Embryonic facial prominence (tissue), 1 donor: ENCODE results near the gene ARHGAP26.

Experiments used
- DNase-seq: peaks from one replicate; pipeline ENCODE4 v3.0.0-alpha.2; 2016; ENCODE audit errors: extremely low spot score

ARHGAP26 gene, protein sequence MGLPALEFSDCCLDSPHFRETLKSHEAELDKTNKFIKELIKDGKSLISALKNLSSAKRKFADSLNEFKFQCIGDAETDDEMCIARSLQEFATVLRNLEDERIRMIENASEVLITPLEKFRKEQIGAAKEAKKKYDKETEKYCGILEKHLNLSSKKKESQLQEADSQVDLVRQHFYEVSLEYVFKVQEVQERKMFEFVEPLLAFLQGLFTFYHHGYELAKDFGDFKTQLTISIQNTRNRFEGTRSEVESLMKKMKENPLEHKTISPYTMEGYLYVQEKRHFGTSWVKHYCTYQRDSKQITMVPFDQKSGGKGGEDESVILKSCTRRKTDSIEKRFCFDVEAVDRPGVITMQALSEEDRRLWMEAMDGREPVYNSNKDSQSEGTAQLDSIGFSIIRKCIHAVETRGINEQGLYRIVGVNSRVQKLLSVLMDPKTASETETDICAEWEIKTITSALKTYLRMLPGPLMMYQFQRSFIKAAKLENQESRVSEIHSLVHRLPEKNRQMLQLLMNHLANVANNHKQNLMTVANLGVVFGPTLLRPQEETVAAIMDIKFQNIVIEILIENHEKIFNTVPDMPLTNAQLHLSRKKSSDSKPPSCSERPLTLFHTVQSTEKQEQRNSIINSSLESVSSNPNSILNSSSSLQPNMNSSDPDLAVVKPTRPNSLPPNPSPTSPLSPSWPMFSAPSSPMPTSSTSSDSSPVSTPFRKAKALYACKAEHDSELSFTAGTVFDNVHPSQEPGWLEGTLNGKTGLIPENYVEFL

DNA sequence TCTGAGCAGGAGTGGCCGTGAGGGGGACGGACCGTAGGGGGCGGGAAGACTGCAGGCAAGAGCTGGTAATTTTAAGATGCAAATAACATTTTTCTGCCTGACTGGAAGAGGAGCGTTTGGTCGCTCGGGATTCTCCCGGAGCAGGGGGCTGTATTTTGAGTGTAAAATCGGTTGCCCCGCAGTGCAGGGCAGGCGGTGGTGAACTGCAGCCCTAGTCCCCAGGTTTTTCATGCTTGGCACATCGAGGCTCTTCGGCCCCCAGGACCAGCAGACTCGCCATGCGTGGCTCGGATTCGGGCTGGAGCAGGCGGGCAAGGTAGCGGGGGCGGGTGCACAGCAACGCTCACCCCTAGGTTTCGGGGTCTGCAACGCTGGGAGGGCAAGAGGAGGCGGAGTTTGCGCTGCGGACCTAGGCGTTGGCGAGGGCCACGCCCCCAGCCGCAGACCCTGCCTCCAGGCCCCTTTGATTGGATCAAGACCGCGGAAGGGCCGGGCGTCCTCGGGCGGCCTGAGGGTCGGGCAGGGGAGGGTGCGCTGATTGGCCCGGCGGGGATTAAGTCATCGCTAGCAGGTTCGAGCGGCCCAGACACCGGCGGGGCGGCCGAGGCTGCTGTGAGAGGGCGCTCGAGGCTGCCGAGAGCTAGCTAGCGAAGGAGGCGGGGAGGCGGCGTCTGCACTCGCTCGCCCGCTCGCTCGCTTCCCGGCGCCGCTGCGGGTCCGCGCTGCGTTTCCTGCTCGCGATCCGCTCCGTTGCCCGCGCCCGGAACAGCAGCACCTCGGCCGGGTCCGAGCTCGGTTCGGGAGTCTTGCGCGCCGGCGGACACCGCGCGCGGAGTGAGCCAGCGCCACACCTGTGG lies at the start of gene ARHGAP26:
Gene ARHGAP26 (plus strand): TSS at position 585 of the 857 bp plus-strand sequence. CDS start 385 bp downstream, outside the sequence.
- DNase-seq, result peak; percentile 85

DNA sequence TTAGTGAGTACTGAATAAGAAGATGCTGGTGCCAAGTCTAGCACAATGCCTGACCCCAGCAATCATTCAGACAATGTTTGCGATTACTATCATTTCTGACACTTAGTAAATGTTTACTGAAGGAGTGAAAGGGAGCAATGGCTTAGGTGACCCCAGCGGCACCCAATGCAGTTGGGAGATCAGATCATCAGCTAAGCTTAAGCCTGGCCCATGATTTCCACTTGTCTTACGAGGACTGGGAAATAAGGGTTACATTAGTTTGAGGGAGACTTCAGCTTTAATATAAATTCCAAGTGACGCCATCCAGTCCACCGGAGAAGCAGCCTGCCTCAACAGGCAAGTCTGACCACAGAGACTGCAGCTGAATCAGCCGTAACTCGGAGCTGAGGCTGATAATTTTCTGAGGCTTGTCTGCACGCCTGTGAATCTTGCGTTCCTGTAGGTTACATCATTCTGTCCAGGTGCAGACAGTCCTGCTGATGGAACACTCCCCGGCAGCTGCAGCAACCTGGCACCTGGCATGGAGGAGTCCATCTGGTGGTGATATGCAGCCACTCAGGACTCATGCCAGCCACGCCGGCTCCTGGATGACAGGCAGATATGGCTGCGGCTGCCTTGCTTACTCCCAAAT lies 49.4 kb upstream of the ARHGAP26 start:
- no peak for DNase-seq

DNA sequence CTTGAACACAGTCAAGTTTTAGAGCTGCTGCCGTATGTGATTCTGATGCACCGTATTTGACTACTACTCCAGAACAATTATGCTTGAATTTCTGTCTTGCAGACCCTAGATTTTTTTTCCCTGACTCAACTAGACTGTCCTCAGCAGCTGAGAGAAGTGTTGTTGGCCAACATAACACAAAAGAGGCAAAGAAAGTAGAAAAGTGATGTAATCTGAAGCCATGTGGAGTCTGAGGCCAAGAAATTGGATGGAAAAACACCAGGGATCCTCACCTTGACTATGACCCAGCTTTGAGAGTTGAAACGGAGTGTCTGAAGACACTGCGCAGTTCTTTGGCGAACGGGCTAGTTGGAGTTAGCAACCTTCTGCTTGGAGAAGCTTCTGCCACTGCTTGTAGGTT lies 48.0 kb upstream of the ARHGAP26 start:
- DNase-seq, result no peak

DNA sequence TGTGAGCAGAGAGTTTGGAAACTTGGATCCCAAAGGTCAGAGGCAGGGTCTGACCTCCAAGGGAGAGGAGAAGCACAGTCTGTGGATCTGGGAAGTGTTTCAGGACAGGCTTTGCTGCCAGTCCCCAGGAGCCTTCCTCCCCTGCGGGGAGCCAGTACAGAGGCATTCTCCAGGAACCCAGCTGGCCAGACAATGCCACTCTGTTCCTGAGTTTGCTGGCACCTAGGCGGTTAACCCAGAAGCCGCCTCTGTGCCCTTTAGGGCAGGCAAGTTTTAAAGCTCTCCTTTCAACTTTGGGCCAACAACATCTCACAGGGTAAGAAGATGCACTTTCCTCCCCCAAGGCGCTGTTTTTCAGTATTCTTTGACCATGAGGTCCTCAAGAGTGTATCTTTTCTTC lies 47.3 kb upstream of the ARHGAP26 start:
- no peak for DNase-seq

DNA sequence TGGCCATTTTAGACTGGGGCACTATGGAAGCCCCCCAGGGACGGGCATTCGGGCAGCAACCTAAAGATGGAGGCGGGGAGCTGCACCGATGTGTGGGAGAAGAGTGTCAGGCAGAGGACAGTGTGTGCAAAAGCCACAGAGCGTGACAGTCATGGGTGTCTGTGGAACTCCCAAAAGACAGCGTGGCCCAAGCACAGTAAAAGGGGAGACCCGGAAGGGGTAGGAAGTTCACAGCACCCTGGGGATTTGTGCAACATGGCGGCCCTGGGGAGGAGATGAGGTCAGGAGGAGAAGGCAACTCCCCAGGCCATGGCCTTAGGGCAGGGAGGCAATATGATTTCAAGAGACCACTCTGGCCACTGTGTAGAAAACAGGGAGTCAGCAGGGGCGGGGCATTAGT lies 45.4 kb upstream of the ARHGAP26 start:
- DNase-seq, result no peak

DNA sequence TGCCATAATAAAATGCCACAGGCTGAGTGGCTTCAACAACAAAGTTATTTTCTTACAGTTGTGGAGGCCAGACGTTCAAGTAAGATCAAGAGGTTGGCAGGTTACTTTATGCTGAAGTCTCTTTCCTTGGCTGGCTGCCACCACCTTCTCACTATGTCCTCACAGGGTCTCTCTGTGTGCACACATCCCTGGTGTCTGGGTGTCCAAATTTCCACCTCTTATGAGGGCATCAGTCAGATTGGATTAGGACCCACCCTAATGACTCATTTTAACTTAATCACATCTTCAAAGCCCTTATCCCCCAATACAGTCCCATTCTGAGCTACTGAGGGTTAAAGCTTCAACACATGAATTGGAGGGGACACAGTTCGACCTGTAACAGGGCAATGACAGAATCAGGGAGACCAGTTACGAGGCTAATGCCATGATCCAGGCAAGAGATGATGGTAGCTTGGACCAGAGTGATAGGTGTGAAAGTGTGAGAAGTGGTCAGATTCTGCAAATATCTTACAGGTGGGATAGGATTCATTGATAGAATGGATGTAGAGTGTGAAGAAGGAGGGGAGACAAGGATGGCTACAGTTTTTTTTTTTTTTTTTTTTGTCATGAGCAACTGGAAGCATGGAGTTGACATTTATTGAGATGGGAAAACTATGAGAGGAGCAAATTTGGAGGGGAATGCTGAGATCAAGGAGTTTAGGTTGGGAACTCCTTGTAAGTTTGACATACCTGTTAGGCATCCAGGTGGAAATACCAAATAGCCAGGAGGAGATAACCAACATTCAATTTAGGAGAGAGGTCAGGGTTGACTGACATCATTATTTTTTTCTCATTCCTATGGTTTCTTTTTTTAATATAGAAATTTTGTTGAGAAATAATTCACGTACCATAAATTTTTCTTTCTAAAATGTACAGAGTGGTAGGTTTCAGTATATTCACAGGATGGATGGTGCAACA lies 44.7 kb upstream of the ARHGAP26 start:
- DNase-seq, result no peak

DNA sequence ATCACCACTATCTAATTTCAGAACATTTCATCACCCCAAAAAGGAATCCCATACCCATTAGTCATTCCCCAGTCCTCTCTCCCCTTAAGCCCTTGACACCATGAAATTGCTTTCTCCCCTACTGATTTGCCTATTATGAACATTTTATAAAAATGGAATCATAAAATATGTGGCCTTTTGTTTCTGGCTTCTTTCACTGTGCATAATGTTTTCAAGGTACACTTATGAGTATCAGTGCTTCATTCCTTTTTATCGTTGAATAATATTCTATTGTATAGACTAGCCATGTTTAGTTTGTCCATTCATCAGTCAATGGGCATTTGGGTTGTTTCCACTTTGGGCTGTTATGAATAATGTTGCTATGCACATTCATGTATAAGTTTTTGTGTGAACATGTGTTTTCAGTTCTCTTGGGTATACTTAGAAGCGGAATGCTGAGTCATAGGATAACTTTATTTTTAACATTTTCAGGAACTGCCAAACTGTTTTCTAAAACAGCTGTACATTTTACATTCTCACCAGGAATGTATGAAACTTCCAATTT lies 43.9 kb upstream of the ARHGAP26 start:
- DNase-seq, result no peak

DNA sequence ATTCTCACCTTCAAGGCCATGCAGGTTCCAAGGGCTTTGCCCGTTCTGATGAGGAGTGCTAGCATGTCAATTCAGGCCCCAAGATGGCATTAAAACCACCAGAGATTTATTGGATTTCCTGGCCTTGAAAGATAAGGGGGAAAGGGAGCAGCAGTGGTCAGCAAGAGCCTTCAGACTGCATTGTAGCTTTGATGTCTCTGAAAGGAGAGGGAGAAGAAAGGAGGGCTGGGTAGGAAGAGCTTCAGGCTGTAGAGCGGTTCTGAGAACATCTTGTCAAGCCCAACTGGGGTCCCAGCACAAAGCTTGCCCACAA lies 42.5 kb upstream of the ARHGAP26 start:
- DNase-seq, result no peak

DNA sequence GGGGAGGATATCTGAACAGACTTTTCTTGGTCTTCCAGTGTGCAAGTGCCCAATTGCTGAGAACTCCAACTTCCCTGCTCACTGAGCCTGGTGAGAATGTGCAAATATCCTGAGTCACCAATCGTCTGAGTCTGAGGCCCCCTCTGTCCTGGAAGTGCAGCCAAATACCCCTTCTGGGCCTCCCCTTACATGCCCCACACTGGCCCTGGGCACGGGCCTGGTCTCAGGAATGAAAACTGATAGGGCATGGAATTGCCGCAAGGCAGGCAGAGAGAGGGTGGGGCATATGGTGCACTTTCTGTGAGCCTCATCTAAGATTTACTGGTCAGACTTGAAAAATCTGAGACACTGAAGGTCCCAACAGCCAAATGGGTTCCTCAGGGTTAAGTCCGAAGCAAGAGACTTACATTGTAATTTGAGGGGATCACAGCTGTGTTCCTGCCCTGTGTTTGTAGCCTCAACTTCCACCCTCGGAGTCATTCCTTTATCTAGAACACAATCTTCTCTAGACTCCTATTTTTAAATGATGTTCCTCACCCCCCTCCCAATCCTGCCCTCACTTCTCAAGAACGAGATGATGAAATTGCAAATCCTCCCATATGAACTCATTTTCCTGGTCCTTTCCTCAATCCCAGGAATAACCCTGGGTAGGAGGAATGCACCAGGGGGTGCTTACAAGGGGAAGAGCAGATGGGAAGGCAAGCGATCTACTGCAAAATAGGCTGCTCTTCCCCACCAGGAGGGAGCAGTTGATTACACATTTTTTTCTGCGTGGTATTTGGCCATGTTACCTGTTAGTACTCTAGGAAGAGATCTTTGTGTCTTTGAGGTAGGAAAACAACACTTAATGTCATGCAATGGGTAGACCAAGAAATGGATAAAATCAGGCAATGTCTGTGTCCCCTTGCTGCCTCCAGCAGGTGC lies 34.6 kb upstream of the ARHGAP26 start:
- DNase-seq, result no peak

DNA sequence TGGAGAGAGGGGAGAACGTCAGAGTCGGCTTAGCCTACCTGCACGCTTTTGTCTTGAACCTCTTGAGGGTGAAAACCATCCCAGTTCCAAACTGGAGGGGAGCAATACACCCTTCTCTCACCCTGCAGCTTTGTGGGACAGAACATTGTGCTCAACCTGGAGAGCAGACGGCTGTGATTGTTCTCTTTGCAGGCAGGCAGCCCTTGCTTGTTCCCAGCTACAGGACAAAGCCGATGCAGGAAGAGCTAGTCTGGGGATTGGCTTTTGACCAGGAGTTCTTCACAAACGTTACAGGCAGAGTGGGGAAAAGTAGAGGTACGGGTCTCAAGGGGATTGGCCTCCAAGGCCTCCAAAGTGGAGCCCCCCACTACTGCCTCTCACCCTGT lies 33.9 kb upstream of the ARHGAP26 start:
- DNase-seq, result no peak

DNA sequence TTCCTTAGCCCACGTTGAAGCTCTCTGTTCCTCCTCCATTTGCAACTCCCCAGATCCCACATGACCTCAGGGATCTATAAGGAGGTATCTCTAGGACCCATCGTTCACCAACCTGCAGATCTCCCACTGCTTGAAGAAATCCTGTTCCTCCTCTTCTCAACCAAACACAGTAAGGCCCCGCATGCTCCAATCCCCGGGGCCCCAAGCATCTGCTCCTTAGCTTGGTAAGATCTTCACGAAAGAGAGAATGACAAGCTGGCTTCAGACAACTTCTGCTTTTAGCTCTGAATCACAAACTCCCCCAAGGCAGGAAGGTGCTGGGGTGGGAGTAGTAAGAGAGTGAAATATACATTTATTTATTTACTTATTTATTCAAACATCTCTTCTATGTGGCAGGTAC lies 33.0 kb upstream of the ARHGAP26 start:
- no peak for DNase-seq

DNA sequence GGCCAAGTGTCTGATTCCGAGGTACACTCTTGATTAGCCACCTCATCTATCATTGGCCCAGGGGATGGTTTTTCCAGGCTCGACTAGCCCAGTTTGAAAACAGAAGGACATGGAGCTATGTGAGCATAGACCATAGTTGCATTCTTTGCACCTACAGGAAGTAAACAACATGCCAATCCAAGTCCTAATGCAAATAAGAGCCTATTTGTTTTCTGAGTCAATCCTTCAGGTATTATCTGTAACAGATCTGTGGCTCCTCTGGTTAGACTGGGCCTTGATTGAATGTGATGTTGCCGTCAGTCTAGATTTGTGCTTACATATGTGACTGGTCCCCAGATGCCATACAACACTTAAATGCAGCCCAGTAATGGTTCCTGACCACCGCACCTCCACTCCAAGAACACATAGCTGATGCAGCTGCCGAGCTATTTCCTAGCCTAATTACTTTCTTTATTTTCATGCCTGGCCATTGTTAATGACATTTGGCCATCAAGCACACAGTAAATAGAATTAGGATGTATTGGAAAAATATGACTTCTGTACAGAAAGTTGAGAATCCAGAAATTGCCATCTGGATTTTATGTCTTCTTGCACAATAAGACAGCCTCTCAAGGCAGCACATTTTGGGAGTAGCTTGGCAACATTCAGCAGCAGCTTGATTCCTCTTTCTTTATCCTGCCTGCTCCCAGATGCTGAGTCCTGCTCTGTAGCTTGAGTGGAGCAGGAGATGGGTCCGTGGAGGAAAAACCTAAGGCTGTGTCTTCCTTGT lies 29.5 kb upstream of the ARHGAP26 start:
- DNase-seq, result no peak

DNA sequence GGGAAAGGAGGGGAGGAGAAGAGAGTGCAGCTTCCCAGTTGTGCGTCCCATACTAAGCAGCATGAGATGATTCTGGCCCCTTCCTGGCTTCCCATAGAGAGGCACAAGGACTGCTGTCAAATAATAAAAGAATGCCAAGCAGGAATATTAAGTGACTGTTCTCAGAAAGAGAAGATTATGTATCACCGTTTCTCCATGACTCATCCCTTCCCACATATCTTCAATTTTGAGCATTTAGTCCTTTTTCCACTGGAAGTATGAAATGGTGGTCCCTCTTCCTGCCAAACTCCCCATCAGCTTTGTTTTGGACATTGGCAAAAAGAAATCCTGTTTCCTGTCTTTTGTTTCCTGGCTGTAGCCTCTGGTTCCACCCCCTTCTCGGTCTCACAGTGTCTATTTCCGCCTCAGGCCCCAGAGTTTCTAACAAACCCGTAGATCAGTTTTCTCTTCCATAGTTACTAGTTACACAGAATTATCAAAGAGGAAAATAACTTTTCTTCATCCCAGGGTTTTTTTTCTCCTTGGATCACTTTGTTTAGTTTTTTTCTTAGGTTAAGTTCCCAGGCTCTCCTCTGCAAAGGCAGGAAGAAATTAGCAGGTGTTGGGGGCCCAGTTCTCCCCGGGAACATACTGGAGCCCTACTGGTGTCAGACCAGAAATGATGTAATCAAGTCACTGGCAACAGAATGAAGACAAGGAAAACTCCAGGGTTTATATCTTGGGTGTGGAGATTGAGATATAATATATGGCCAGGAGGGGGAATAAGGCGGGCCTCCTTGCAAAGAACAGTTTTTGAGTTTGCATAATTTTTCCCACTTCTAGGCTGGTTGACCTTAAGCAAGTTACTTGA lies 26.4 kb upstream of the ARHGAP26 start:
- DNase-seq, result no peak

DNA sequence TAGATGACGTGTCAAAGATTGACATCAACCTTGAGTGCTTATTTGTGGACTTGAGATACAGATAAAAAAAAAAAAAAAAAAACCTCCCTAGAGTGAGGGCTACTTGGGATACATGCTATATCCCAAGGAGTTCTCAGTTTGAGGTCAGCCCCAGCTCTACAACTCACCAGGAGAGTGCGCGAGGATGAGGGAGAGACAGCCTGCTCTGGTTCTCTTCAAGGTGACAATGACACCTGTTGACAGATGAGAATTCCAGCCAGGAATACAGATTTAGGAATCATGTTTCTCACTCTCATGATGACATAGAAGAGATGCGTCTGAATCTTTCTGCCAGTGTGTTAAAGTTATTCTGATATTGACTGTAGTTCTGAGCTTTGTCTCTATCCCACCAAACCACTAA lies 24.9 kb upstream of the ARHGAP26 start:
- DNase-seq, result no peak

DNA sequence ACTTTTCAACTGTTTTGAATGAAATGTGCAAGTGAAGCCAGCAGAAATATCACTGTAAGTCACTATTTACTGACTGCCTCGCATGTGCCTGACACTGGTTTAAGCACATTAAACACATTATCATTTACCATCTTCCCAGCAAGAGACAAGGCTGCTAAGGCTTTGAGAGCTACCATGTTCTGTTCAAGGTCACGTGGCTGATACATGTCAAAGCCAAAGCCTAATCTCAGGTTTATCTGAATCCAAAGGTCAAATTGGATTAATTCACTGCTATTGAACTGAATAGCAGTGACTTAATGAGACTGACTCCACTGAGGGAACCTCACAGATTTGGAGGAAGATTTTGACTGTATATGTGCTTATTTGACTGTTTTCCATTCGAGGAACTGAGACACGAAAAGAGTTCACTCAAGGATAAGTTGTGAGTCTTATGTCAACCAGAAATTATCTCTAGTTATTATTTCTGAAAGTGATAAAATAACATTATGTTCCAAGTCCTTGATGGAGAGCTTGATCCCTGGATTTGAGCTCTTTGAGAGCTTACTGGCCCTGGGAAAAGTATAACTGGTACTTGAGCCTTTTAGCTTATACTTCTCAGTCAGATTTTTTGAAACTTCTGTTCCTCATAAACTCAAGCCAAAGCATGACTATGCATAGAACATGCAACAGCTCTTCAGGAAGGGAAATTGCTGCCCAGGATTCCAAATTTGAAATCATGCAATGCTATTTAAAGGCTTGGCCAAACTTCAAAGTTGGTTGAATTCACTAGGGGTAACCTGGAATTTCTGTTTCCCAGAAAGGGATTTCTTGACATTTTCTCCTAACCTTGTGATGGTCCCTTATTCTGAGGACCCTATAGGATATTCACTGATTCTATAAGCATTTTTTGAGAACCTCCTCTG lies 23.4 kb upstream of the ARHGAP26 start:
- no peak for DNase-seq

DNA sequence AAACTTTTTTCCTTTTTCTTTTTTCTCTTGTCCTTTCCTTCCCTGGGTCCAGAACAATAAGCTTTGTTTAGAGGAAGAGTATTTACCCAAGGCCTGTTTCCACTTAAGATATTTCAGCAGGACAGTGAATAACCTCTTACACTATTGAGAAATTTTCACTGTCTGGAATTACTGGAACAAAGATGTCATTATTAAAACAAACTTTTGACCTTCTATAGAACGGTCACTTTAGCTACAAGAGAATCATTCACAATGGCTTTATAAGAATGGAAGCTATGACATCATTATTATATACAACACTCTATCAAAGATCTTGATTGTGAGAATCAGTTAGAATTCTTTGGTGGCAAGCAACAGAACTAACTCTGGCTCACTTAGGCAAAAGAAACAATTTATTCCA lies 22.0 kb upstream of the ARHGAP26 start:
- no peak for DNase-seq
